ENCODE measurements around the gene NDUFB4.

GRCh38 chr3:120649830-120650233 lies 53.7 kb downstream of the NDUFB4 start:
- TF ChIP-seq EZH2phosphoT487 (IDR thresholded peaks at IDR 0.05; ENCODE audit: insufficient read depth, low read depth) (no peak), EZH2 (IDR thresholded peaks at IDR 0.05; ENCODE audit: insufficient read depth, poor library complexity, severe bottlenecking) (no peak)

All from GM23248 (cell line).